SK-N-SH (cell line): Measurements from ENCODE around the gene CYP2C19. TPM values are rescaled to one million over a fixed set of nuclear protein-coding genes. Genes with fewer than 3 reads are reported as not detected.
"Not testable (repeated sequence)": the region's sequence is repeated elsewhere in the genome, so short reads cannot be mapped to it uniquely, and the experiment has no call there.

Experiments
- CTCF ChIA-PET: fragments of 300-600, 350-600 bp; formaldehyde crosslinking; extraction: SDS; loops from one replicate; lab custom pipeline; 2021; lab: Yijun Ruan, JAX
- POLR2A ChIA-PET: fragments of 350-600 bp; sonication (Branson Sonifier 250); formaldehyde crosslinking; extraction: SDS; loops from one replicate; lab custom pipeline; 2020; ENCODE audit warnings: antibody characterized with exemption, inconsistent platforms; lab: Yijun Ruan, JAX
- DNase-seq: peaks from one replicate; pipeline ENCODE4 v3.0.0; 2012
- H2AFZ ChIP-seq: fragments of 200-600 bp; sonication (generic); 2 replicates; pipeline ENCODE4 v1.8.1; 2016; ENCODE audit warnings: antibody characterized with exemption, mild to moderate bottlenecking, low read depth
- H3F3A ChIP-seq: fragments of 200-600 bp; sonication (generic); replicated peaks from 2 replicates; pipeline ENCODE3; 2016; ENCODE audit warnings: antibody characterized with exemption, mild to moderate bottlenecking; ENCODE audit not compliant: insufficient read depth
- H3K27ac ChIP-seq, 2 experiments: fragments of 200-500 bp in 1 of 2; fragments of 200-600 bp in 1 of 2; sonication (Bioruptor generic) in 1 of 2; sonication (generic), shearing (Covaris generic) in 1 of 2; 2 replicates each; pipeline versions ENCODE4 v1.5.1 to v1.6.1; 2014 to 2016; ENCODE audit warnings: low read depth in 2 of 2, inconsistent platforms in 1 of 2, low read length in 1 of 2, mild to moderate bottlenecking in 1 of 2, mixed read lengths in 1 of 2
- H3K27me3 ChIP-seq: fragments of 200-600 bp; sonication (generic), shearing (Covaris generic); 2 replicates; pipeline ENCODE4 v1.6.1; 2016; ENCODE audit warnings: mixed run types; ENCODE audit not compliant: insufficient read depth
- H3K36me3 ChIP-seq, 2 experiments: fragments of 200-500 bp in 1 of 2; fragments of 200-600 bp in 1 of 2; sonication (Bioruptor generic) in 1 of 2; sonication (generic) in 1 of 2; replicated peaks in 1 of 2; 2 replicates each; pipeline versions ENCODE3 to v1.5.1; 2014 to 2016; ENCODE audit warnings: low read length in 1 of 2, mild to moderate bottlenecking in 1 of 2; ENCODE audit not compliant: insufficient read depth in 2 of 2, control insufficient read depth in 1 of 2
- H3K4me1 ChIP-seq, 2 experiments: fragments of 200-500 bp in 1 of 2; fragments of 200-600 bp in 1 of 2; sonication (Bioruptor generic) in 1 of 2; sonication (generic), shearing (Covaris generic) in 1 of 2; 2 replicates each; pipeline versions ENCODE4 v1.5.1 to v1.6.1; 2014 to 2016; ENCODE audit warnings: low read depth in 1 of 2, low read length in 1 of 2, mixed run types in 1 of 2; ENCODE audit not compliant: insufficient read depth in 2 of 2, control insufficient read depth in 1 of 2
- H3K4me2 ChIP-seq: fragments of 200-600 bp; sonication (generic), shearing (Covaris generic); 2 replicates; pipeline ENCODE4 v1.6.1; 2017; ENCODE audit warnings: mixed run types
- H3K4me3 ChIP-seq, 2 experiments: fragments of 200-500 bp in 1 of 2; fragments of 200-600 bp in 1 of 2; sonication (Bioruptor generic) in 1 of 2; sonication (generic), shearing (Covaris generic) in 1 of 2; 2 replicates each; pipeline versions ENCODE4 v1.5.1 to v1.8.1; 2014 to 2016; ENCODE audit warnings: low read depth in 2 of 2, inconsistent platforms in 1 of 2, low read length in 1 of 2, mild to moderate bottlenecking in 1 of 2, mixed read lengths in 1 of 2, moderate library complexity in 1 of 2
- H3K79me2 ChIP-seq: fragments of 200-600 bp; sonication (generic); 2 replicates; pipeline ENCODE4 v1.8.1; 2017; ENCODE audit warnings: mild to moderate bottlenecking; ENCODE audit not compliant: insufficient read depth
- H3K9ac ChIP-seq: fragments of 200-600 bp; sonication (generic); 2 replicates; pipeline ENCODE4 v1.6.1; 2017; ENCODE audit warnings: mixed run types
- H3K9me2 ChIP-seq: fragments of 200-600 bp; sonication (generic); 2 replicates; pipeline ENCODE4 v1.6.1; 2017; ENCODE audit warnings: mixed run types
- H3K9me3 ChIP-seq: fragments of 200-600 bp; sonication (generic); 2 replicates; pipeline ENCODE4 v1.6.1; 2017; ENCODE audit warnings: mixed run types, mild to moderate bottlenecking, moderate library complexity
- H4K20me1 ChIP-seq: fragments of 200-600 bp; sonication (generic); 2 replicates; pipeline ENCODE4 v1.6.1; 2017; ENCODE audit warnings: mild to moderate bottlenecking, mixed run types; ENCODE audit not compliant: insufficient read depth
- CHD2 ChIP-seq: fragments of 150-350 bp; IDR thresholded peaks from 2 replicates; pipeline ENCODE4 v1.6.1; 2018; ENCODE audit warnings: low read length; ENCODE audit not compliant: partially characterized antibody
- ELF1 ChIP-seq: IDR thresholded peaks from 2 replicates; pipeline ENCODE4 v1.4.0; 2012
- EZH2phosphoT487 ChIP-seq: fragments of 200-600 bp; sonication (generic); IDR thresholded peaks from 2 replicates; pipeline ENCODE4 v1.6.1; 2017; ENCODE audit warnings: low read depth, mixed run types, mild to moderate bottlenecking, antibody characterized with exemption, moderate library complexity, borderline replicate concordance
- FOSL2 ChIP-seq: IDR thresholded peaks from 2 replicates; pipeline ENCODE4 v1.4.0; 2012; ENCODE audit warnings: low read depth, mild to moderate bottlenecking, moderate library complexity, borderline replicate concordance
- FOXJ3 ChIP-seq: sonication (generic); formaldehyde crosslinking; IDR thresholded peaks from 2 replicates; pipeline ENCODE4 v1.5.1; 2020; ENCODE audit warnings: mild to moderate bottlenecking, missing genetic modification reagents
- MEF2A ChIP-seq: IDR thresholded peaks from 2 replicates; pipeline ENCODE4 v1.4.0; 2012; ENCODE audit warnings: low read depth, borderline replicate concordance
- MXI1 ChIP-seq: IDR thresholded peaks from 2 replicates; pipeline ENCODE4 v1.6.1; 2012; ENCODE audit warnings: mild to moderate bottlenecking, low read depth, low read length, improper control_type of control experiment
- NFIC ChIP-seq: IDR thresholded peaks from 2 replicates; pipeline ENCODE4 v1.4.0; 2012; ENCODE audit warnings: borderline replicate concordance
- NRF1 ChIP-seq: IDR thresholded peaks from 2 replicates; pipeline ENCODE4 v1.6.1; 2012; ENCODE audit warnings: low read depth, mild to moderate bottlenecking, low read length
- PBX3 ChIP-seq: IDR thresholded peaks from 2 replicates; pipeline ENCODE4; 2012
- POLR2AphosphoS5 ChIP-seq: IDR thresholded peaks from 2 replicates; pipeline ENCODE4 v1.6.1; 2012; ENCODE audit warnings: low read depth, low read length
- RAD21 ChIP-seq: IDR thresholded peaks from 2 replicates; pipeline ENCODE4 v1.6.1; 2012; ENCODE audit warnings: mild to moderate bottlenecking, low read length
- RFX5 ChIP-seq: IDR thresholded peaks from 2 replicates; pipeline ENCODE4 v1.6.1; 2012; ENCODE audit warnings: mild to moderate bottlenecking, improper control_type of control experiment, low read length
- TEAD4 ChIP-seq: IDR thresholded peaks from 2 replicates; pipeline ENCODE4 v1.4.0; 2012; ENCODE audit warnings: mild to moderate bottlenecking, borderline replicate concordance; ENCODE audit not compliant: insufficient read depth
- USF1 ChIP-seq: IDR thresholded peaks from 2 replicates; pipeline ENCODE4 v1.4.0; 2012; ENCODE audit warnings: low read depth, borderline replicate concordance
- USF2 ChIP-seq: fragments of 150-350 bp; IDR thresholded peaks from 2 replicates; pipeline ENCODE4 v1.6.1; 2017; ENCODE audit warnings: antibody characterized with exemption, low read length, low read depth, borderline replicate concordance
- WGBS: methylation state at CpG from one replicate; pipeline ENCODE4 v1.1.6; 2017; ENCODE audit warnings: low lambda C conversion rate; 5-methylcytosine and 5-hydroxymethylcytosine counted together
- polyA plus RNA-seq, 3 experiments: library from polyadenylated mRNA; depleted of rRNA; stranded (reverse); fragments of >200 nt; gene quantifications; 2 replicates each; pipeline ENCODE4 v1.2.3, GENCODE V29; 2012
- TF ChIP-seq, protein P1 (sequence below): IDR thresholded peaks from 2 replicates; pipeline ENCODE4 v1.6.1; 2012; ENCODE audit warnings: mild to moderate bottlenecking, low read depth, low read length, moderate library complexity

The CYP2C19 gene
- polyA plus RNA-seq, 1 of the 3 experiments (the other 2 are of a cell fraction), result not detected

GRCh38 chr10:94760586-94761178 lies 1.8 kb upstream of the CYP2C19 start:
- Histone ChIP-seq H4K20me1 (no peaks in the 10 kb centered on the region), H3K9me2 (no peaks in the 10 kb centered on the region), H3K4me1 (no peaks in the 10 kb centered on the region), H3K4me3 (no peak overlapping the region), H3K27ac (no peak overlapping the region), H3K36me3 (no peaks in the 10 kb centered on the region)
- no peak for DNase-seq
- 9% methylated on average over 2 of the region's 2 CpGs for WGBS
- no peak for TF ChIP-seq NRF1
- TF ChIP-seq EZH2phosphoT487, result no peak
- TF ChIP-seq RAD21, result no peak
- no peak for TF ChIP-seq NFIC
- TF ChIP-seq RFX5, result no peak
- no peak for TF ChIP-seq TEAD4
- TF ChIP-seq PBX3, result no peak
- no peak for TF ChIP-seq MEF2A
- TF ChIP-seq USF1, result no peak
- TF ChIP-seq USF2, result no peak
- TF ChIP-seq, protein P1, sequence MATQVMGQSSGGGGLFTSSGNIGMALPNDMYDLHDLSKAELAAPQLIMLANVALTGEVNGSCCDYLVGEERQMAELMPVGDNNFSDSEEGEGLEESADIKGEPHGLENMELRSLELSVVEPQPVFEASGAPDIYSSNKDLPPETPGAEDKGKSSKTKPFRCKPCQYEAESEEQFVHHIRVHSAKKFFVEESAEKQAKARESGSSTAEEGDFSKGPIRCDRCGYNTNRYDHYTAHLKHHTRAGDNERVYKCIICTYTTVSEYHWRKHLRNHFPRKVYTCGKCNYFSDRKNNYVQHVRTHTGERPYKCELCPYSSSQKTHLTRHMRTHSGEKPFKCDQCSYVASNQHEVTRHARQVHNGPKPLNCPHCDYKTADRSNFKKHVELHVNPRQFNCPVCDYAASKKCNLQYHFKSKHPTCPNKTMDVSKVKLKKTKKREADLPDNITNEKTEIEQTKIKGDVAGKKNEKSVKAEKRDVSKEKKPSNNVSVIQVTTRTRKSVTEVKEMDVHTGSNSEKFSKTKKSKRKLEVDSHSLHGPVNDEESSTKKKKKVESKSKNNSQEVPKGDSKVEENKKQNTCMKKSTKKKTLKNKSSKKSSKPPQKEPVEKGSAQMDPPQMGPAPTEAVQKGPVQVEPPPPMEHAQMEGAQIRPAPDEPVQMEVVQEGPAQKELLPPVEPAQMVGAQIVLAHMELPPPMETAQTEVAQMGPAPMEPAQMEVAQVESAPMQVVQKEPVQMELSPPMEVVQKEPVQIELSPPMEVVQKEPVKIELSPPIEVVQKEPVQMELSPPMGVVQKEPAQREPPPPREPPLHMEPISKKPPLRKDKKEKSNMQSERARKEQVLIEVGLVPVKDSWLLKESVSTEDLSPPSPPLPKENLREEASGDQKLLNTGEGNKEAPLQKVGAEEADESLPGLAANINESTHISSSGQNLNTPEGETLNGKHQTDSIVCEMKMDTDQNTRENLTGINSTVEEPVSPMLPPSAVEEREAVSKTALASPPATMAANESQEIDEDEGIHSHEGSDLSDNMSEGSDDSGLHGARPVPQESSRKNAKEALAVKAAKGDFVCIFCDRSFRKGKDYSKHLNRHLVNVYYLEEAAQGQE, result no peak
- TF ChIP-seq FOSL2, result no peak
- TF ChIP-seq MXI1, result no peak
- no peak for TF ChIP-seq CHD2
- TF ChIP-seq ELF1, result no peak
- no peak for TF ChIP-seq POLR2AphosphoS5
- no peak for TF ChIP-seq FOXJ3 (CRISPR knock-in tag)
- TF ChIP-seq, all 33 proteins: peak for 0
- H2AFZ ChIP-seq, result no peak overlapping the region
- H3F3A ChIP-seq, result no peaks in the 10 kb centered on the region
- H3K9ac ChIP-seq, result no peak overlapping the region
- H3K4me2 ChIP-seq, result no peak overlapping the region
- no peaks in the 10 kb centered on the region for H3K27me3 ChIP-seq
- ChIA-PET POLR2A (no interaction called here), CTCF (no interaction called here)
- no peaks in the 10 kb centered on the region for H3K79me2 ChIP-seq
- no peaks in the 10 kb centered on the region for H3K9me3 ChIP-seq

DNA sequence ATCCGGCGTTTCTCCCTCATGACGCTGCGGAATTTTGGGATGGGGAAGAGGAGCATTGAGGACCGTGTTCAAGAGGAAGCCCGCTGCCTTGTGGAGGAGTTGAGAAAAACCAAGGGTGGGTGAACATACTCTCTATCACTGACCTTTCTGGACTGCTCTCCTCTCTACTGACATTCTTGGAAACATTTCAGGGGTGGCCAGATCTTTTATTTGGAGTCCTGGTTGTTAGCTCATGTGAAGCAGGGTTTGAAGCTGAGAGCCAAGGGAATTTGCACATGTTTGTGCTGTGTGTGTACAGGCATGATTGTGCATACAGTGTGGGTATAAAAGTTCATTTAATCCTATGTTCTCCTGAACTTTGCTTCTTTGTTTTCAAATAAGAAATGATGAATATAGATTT lies 12.9 kb downstream of the CYP2C19 start:
- H3K27me3 ChIP-seq, H3K4me1 ChIP-seq, H3K27ac ChIP-seq, CTCF ChIA-PET, H3F3A ChIP-seq, H3K36me3 ChIP-seq, H3K9me3 ChIP-seq, H3K9ac ChIP-seq, H2AFZ ChIP-seq, DNase-seq, H3K79me2 ChIP-seq, POLR2A ChIA-PET, H3K9me2 ChIP-seq, H3K4me3 ChIP-seq, H4K20me1 ChIP-seq, H3K4me2 ChIP-seq: not testable (repeated sequence)
- WGBS, result 55% methylated on average over 6 of the region's 6 CpGs
